ENCODE results near the gene HYAL3. TPM values are rescaled to one million over a fixed set of nuclear protein-coding genes. Genes with fewer than 3 reads are reported as not detected.

The HYAL3 gene
- total RNA-seq, 2 experiments from 2014 or later = 2.7 to 3.5 TPM

- CTCF ChIA-PET (ENCODE audit: unreplicated experiment) = no interaction called here
- Histone ChIP-seq H3K27ac (ENCODE audit: low read depth, low read length, poor library complexity, severe bottlenecking) (no peak overlapping the region), H3K36me3 (ENCODE audit: insufficient read depth, low read length) (no peaks in the 10 kb centered on the region), H3K4me1 (ENCODE audit: insufficient read depth, low read length, poor library complexity, severe bottlenecking) (no peaks in the 10 kb centered on the region), H3K4me3 (ENCODE audit: low read depth, low read length, poor library complexity, severe bottlenecking) (no peak overlapping the region), H4K20me1 (ENCODE audit: insufficient read depth, low read length) (no peaks in the 10 kb centered on the region), H3K9me2 (ENCODE audit: insufficient read depth, low read length) (no peaks in the 10 kb centered on the region), H3K9me3 (ENCODE audit: low read length) (no peaks in the 10 kb centered on the region), H3K79me2 (ENCODE audit: insufficient read depth, low read depth, low read length) (no peaks in the 10 kb centered on the region), H3K4me2 (ENCODE audit: low read length) (no peak overlapping the region), H2AFZ (ENCODE audit: low read length) (no peak overlapping the region)
- intact Hi-C loops (cut with micrococcal nuclease; ENCODE audit: unreplicated experiment) = no loop called here
- TF ChIP-seq EZH2phosphoT487 (IDR thresholded peaks at IDR 0.05; ENCODE audit: borderline replicate concordance, low read depth, low read length) = no peak
- TF ChIP-seq CTCF (conservative IDR thresholded peaks at IDR 0.05; ENCODE audit: low read length) = no peak
- POLR2A ChIA-PET = no interaction called here
- no TSS peak for BruUV-seq (replicated peaks)
- DNase-seq (ENCODE audit: low spot score) = no peak
Observed at GRCh38 chr3:50265571-50265970, 33.6 kb downstream of the HYAL3 start.

GRCh38 chr3:50264964-50265485 lies 34.2 kb downstream of the HYAL3 start:
- Histone ChIP-seq H3K79me2 (ENCODE audit: insufficient read depth, low read depth, low read length) (no peaks in the 10 kb centered on the region), H3K27ac (ENCODE audit: low read depth, low read length, poor library complexity, severe bottlenecking) (no peak overlapping the region), H3K4me2 (ENCODE audit: low read length) (no peak overlapping the region), H3K9me2 (ENCODE audit: insufficient read depth, low read length) (no peaks in the 10 kb centered on the region), H4K20me1 (ENCODE audit: insufficient read depth, low read length) (no peaks in the 10 kb centered on the region), H3K36me3 (ENCODE audit: insufficient read depth, low read length) (no peaks in the 10 kb centered on the region), H2AFZ (ENCODE audit: low read length) (no peak overlapping the region), H3K4me3 (ENCODE audit: low read depth, low read length, poor library complexity, severe bottlenecking) (no peak overlapping the region), H3K4me1 (ENCODE audit: insufficient read depth, low read length, poor library complexity, severe bottlenecking) (no peaks in the 10 kb centered on the region), H3K9me3 (ENCODE audit: low read length) (no peaks in the 10 kb centered on the region)
- no peak for DNase-seq (ENCODE audit: low spot score)
- ChIA-PET POLR2A (interaction anchor here (0.8 kb wide), 1 partner anchor 13 kb away, joined by 5 read pairs; no protein-coding TSS in a partner anchor), CTCF (ENCODE audit: unreplicated experiment) (interaction anchor here (0.6 kb wide), 1 partner anchor 9 kb away, joined by 3 read pairs; no protein-coding TSS in a partner anchor)
- TF ChIP-seq EZH2phosphoT487 (IDR thresholded peaks at IDR 0.05; ENCODE audit: borderline replicate concordance, low read depth, low read length) (no peak), CTCF (conservative IDR thresholded peaks at IDR 0.05; ENCODE audit: low read length) (no peak)
- intact Hi-C loops (cut with micrococcal nuclease; ENCODE audit: unreplicated experiment) = no loop called here
- BruUV-seq (replicated peaks) = no TSS peak

- H3K9me3 ChIP-seq (ENCODE audit: low read length) = no peaks in the 10 kb centered on the region
- no peak overlapping the region for H3K4me3 ChIP-seq (ENCODE audit: low read depth, low read length, poor library complexity, severe bottlenecking)
- H3K9me2 ChIP-seq (ENCODE audit: insufficient read depth, low read length) = no peaks in the 10 kb centered on the region
- H4K20me1 ChIP-seq (ENCODE audit: insufficient read depth, low read length) = no peaks in the 10 kb centered on the region
- H3K4me1 ChIP-seq (ENCODE audit: insufficient read depth, low read length, poor library complexity, severe bottlenecking) = peaks cover 4% of the 10 kb centered on the region
- H3K36me3 ChIP-seq (ENCODE audit: insufficient read depth, low read length) = peaks cover 3% of the 10 kb centered on the region; the same call in 1 of the 2 replicates
- no peak overlapping the region for H2AFZ ChIP-seq (ENCODE audit: low read length)
- no TSS peak for BruUV-seq (replicated peaks)
- ChIA-PET CTCF (ENCODE audit: unreplicated experiment) (interaction anchor here (0.6 kb wide), 1 partner anchor 9 kb away, joined by 3 read pairs; no protein-coding TSS in a partner anchor), POLR2A (interaction anchor here (0.5 to 1.2 kb wide), 3 partner anchors 14 to 83 kb away, joined by 4 to 6 read pairs (median 5); no protein-coding TSS in a partner anchor)
- H3K4me2 ChIP-seq (ENCODE audit: low read length) = no peak overlapping the region
- DNase-seq (ENCODE audit: low spot score) = no peak
- intact Hi-C loops (cut with micrococcal nuclease; ENCODE audit: unreplicated experiment) = no loop called here
- no peak for TF ChIP-seq EZH2phosphoT487 (IDR thresholded peaks at IDR 0.05; ENCODE audit: borderline replicate concordance, low read depth, low read length)
- no peak for TF ChIP-seq CTCF (conservative IDR thresholded peaks at IDR 0.05; ENCODE audit: low read length)
- no peaks in the 10 kb centered on the region for H3K79me2 ChIP-seq (ENCODE audit: insufficient read depth, low read depth, low read length)
- no peak overlapping the region for H3K27ac ChIP-seq (ENCODE audit: low read depth, low read length, poor library complexity, severe bottlenecking)
Observed at GRCh38 chr3:50264383-50264963, 34.7 kb downstream of the HYAL3 start.
